IPS-18a (cell line): ENCODE results near the gene TMEM86A.

ENCODE experiments used
- H3K27ac ChIP-seq: one replicate; pipeline ENCODE4 v1.5.1; 2013; ENCODE audit warnings: low read length
- H3K27me3 ChIP-seq: one replicate; pipeline ENCODE4 v1.6.1; 2013; ENCODE audit warnings: mild to moderate bottlenecking, low read length; ENCODE audit not compliant: control insufficient read depth, insufficient read depth
- H3K36me3 ChIP-seq: one replicate; pipeline ENCODE4 v1.6.1; 2013; ENCODE audit warnings: low read depth, low read length; ENCODE audit not compliant: control insufficient read depth
- H3K4me1 ChIP-seq: one replicate; pipeline ENCODE4 v1.6.1; 2013; ENCODE audit warnings: low read depth, low read length; ENCODE audit not compliant: control insufficient read depth
- H3K4me3 ChIP-seq: one replicate; pipeline ENCODE4 v1.5.1; 2013; ENCODE audit warnings: low read length
- H3K9ac ChIP-seq: one replicate; pipeline ENCODE4 v1.6.1; 2013; ENCODE audit warnings: mild to moderate bottlenecking, low read length, moderate library complexity
- H3K9me3 ChIP-seq: one replicate; pipeline ENCODE4 v1.6.1; 2013; ENCODE audit warnings: low read depth, low read length; ENCODE audit not compliant: control insufficient read depth

TMEM86A gene

DNA sequence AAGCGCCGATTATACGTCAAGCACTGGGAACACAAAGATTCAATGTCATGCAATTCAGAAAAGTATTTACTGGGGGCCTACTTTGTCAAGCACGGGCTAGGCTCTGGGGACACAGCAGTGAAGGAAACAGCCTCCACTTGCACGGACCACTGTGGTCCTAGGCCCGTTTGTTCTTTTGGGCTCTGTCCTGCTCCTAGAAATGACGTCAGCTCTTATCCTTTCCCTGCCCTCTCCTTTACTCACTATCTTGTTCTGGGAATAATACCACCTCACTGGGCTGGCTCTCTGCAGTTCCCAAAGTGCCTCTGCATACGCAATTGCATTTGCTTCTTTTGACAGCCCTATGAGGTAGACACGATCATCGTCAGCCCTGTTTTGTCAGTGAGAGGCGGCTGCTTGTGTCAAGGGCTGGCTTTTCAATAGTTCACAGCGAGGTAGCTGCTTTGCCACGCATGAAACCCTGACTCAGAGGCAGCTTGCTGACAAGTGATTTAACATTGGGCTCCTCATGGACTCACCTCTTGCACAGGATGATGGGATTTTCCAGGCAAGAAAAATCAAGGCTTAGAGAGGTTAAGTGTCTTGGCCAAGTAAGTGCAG lies 50.3 kb downstream of the TMEM86A start:
- no peaks in the 10 kb centered on the region for H3K36me3 ChIP-seq
- no peak overlapping the region for H3K9ac ChIP-seq
- no peaks in the 10 kb centered on the region for H3K9me3 ChIP-seq
- H3K4me3 ChIP-seq, result no peak overlapping the region
- no peaks in the 10 kb centered on the region for H3K27me3 ChIP-seq
- peaks cover 7% of the 10 kb centered on the region for H3K4me1 ChIP-seq
- no peak overlapping the region for H3K27ac ChIP-seq

DNA sequence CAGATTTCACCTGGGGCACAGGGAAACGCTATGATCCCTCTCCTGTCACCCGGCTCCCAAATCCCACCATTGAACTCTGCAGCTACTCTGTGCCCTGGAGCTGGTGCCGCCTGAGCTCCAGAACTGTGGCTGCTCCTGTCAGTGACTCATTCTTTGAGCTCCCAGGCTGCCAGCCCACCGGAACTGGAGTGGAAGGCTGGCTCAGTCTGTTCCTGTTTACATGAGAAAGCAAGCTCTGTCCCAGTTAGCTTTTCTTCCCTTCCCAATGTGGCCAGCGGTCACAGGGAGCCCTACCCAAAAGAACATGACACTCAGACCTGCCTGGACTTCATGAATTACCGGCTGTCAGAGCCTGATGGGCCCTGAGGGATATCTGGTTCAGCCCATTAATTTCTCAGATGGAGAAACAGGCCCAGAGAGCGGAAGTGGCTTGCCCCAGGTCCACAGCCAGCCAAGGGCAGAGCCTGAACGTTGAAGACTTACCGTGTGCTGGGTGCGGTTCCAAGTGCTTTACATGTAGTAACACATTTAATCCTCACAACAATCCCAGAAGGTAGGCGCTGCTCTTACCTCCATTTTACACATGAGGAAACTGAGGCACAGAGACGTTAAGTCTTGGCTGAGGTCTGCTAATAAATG lies 51.2 kb downstream of the TMEM86A start:
- Histone ChIP-seq H3K9me3 (no peaks in the 10 kb centered on the region), H3K9ac (no peak overlapping the region), H3K4me3 (no peak overlapping the region), H3K36me3 (no peaks in the 10 kb centered on the region), H3K27ac (no peak overlapping the region), H3K27me3 (no peaks in the 10 kb centered on the region), H3K4me1 (peaks cover 7% of the 10 kb centered on the region)

DNA sequence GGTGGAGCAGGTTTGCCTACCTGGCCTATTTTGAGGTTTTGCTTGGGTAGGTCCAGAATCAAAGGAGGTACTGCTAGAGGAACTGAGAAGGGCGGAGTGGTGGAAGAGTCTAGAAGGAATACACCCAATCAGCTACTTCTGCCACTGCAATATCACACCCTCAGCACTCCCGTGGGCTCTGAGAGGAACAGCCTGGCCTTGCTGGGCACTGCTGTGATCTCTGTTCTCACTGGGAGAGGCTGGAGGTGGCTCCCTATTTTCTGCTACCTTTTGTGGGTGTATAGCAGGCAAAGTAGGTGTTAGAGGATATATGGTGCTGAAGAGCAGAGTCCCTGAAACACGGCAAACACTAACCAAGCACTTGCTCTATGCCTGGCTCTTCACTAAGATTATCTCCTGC lies 52.4 kb downstream of the TMEM86A start:
- Histone ChIP-seq H3K27ac (no peak overlapping the region), H3K9me3 (no peaks in the 10 kb centered on the region), H3K4me3 (no peak overlapping the region), H3K4me1 (peaks cover 7% of the 10 kb centered on the region), H3K9ac (no peak overlapping the region), H3K36me3 (no peaks in the 10 kb centered on the region), H3K27me3 (no peaks in the 10 kb centered on the region)

DNA sequence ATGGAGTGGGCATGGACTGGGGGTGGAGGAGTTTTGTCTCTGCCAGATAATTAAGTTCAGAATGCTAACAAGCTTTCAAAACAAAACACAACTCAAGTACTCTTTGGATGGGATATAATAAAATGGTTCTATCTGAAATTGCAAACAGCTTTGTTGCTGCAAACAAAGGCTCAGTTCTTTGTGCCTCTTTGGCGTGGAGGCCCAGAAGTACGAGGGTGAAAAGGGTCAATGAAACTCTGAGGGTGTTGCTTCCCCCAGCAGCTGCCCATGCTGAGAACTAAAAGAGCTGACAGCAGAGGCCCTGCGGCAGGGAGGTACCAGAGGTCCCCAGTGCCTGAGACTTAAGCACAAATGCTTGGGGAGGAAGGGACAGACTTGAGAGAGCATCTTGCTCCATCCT lies 53.9 kb downstream of the TMEM86A start:
- Histone ChIP-seq H3K9ac (no peak overlapping the region), H3K27ac (no peak overlapping the region), H3K27me3 (no peaks in the 10 kb centered on the region), H3K9me3 (no peaks in the 10 kb centered on the region), H3K4me1 (peaks cover 7% of the 10 kb centered on the region), H3K4me3 (no peak overlapping the region), H3K36me3 (no peaks in the 10 kb centered on the region)

DNA sequence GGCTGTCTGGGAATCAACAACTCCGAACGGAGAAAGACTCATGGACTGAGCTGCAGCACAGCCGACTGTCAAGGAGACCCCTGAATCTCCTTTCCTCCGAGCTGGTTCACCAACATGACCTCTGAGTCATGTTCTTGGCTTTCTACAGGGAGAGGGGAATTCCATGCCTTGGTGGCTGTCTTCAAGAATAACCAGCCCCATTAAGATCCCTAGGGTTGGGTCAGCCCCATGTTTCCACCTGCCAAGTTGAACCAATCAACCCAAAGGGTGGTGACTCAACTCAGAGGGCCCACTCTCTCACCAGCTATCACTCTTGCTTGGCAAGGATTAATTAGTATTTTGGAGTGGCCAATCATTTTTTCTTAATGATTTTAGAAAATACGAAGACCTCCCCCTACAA lies 55.7 kb downstream of the TMEM86A start:
- Histone ChIP-seq H3K4me1 (peaks cover 4% of the 10 kb centered on the region), H3K27ac (no peak overlapping the region), H3K36me3 (no peaks in the 10 kb centered on the region), H3K27me3 (no peaks in the 10 kb centered on the region), H3K9me3 (no peaks in the 10 kb centered on the region), H3K9ac (no peak overlapping the region), H3K4me3 (no peak overlapping the region)
